ENCODE measurements around the gene HDAC11.

Gene HDAC11

DNA sequence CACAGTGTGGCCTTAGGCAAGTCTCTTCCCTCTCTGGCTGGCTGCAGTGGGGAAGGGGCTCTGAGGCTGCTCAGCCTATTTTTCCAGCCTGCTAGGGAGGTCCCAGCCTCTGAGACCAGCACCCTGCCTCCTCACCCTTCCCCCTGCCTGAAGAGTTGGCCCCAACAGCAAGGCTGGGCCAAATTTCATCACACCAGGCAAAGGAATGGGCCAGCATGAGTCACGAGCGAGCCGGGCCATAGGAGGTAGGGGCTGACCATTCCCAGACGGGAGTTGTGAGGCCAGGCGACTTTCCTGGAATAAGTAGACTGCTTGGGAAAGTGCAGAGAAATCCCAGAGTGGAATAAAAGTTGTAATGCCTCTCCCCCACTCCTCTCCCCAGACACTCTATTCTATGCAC lies 63.1 kb downstream of the HDAC11 start:
- DNase-seq (ENCODE audit: low spot score), result no peak

DNA sequence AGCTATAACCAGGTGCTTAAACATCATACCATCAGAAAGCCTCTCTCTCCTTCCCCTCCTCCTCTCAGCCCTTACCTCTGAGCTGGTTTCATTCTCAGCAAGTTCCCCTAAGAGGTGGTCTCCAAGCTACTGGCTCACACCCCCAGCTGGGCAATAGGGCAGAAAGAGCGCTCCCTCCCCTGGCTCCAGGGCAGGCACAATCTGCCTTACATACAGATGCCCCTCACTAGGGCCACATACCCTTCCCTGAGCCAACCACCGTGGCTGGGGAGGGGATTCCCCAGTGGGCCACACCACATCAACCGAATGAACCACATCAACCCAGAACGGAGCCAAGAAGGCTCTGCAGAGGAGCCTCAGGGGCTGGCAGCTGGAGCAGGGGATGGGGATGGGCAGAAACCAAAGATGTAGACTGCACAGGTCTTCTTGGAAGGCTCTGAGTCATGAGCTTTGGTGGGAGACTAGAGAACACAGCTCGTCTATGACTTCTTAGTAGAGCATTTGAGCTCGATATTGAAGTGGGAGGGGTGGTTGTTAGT lies 64.3 kb downstream of the HDAC11 start:
- DNase-seq (ENCODE audit: low spot score), result no peak

- no peak for DNase-seq (ENCODE audit: low spot score)
Measured at GRCh38 chr3:13544951-13545651, 65.0 kb downstream of the HDAC11 start.

DNA sequence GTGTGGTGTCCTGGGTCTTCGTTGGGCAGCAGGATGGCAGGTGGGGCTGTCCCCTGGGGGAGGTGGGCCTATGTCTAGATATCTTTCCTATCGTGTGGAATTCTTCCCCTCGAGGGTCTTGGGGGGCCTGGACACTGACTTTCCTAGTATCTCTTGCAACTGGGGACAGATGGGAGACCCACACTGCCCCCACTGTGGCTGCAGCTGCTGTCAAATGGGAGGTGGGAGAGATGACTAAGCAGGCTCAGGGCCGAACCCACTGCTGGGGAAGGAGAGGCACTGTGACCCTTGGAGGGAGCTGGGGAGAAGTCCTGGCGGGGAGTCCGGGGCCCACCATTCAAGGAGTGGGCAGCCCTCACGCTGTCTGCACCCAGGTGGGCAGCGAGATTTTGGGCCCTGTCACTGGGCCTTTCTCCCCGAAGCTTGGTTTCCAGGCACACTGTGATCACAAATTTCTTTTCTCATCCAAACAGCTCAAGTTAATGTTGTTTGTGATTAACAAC lies 65.9 kb downstream of the HDAC11 start:
- no peak for DNase-seq (ENCODE audit: low spot score)

DNA sequence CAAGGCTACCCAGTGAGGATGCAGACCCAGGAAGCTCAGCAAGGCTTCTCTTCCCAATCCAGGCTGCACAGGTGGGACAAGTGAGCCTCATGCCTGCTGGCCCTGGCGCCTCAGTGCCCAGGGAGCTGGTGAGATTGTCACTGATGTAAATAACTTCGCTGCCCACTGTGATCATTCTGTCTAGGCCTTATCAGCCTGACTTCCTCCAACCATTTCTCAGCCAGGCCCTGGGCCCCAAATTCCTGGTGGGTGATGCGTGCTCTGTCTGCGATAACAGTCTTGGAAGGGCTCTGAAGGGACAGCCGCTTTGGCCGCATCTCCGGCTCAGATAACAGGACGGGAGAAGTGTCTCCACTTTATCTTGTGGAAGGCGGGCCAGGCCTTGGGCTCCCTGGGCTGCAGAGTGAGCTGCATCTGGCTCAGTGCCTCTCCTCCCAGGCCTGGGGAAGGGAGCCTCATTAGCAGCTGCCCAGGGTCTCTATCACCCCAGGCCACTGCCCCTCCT lies 66.6 kb downstream of the HDAC11 start:
- no peak for DNase-seq (ENCODE audit: low spot score)

DNA sequence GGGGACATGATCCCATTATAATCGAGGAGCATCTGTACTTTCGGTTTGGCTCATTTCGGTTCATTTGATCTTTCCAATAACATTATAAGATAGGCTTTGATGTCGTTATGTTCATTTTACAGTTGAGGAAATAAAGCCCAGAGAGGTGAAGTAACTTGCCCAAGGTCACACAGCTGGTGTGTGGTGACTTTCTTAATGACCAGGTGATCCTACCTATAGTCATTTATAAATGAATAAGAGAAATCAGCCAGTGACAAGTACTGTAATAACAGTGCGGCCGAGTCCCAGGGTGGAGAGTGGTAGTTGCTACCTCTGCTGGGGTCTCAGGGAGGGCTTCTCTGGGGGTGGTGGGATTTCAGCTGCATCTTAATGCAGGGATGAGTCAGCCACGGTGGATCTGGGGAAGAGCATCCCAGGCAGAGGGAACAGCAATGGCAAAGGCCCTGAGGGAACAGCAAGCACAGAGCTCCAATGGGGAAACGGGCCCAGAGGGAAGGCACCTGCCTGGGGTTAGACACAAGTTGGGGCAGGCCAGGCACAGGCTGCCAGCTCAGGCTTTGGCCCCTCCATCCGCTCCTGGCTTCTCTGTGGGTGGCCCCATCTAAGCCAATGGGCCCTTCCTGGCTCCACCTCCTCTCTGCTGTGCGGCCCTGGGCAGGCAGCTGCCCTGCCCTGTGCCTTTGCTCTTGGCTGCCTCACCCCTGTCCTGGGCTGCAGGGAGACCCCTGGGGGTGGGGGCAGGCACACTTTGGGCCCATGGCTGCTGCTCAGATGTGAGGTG lies 67.7 kb downstream of the HDAC11 start:
- no peak for DNase-seq (ENCODE audit: low spot score)

- DNase-seq (ENCODE audit: low spot score), result no peak
Measured at GRCh38 chr3:13548696-13549622, 68.9 kb downstream of the HDAC11 start, which contains the start of gene FBLN2. Gene FBLN2 (plus strand): TSS chr3:13549125. CDS start chr3:13570356, 21,231 bp downstream.

DNA sequence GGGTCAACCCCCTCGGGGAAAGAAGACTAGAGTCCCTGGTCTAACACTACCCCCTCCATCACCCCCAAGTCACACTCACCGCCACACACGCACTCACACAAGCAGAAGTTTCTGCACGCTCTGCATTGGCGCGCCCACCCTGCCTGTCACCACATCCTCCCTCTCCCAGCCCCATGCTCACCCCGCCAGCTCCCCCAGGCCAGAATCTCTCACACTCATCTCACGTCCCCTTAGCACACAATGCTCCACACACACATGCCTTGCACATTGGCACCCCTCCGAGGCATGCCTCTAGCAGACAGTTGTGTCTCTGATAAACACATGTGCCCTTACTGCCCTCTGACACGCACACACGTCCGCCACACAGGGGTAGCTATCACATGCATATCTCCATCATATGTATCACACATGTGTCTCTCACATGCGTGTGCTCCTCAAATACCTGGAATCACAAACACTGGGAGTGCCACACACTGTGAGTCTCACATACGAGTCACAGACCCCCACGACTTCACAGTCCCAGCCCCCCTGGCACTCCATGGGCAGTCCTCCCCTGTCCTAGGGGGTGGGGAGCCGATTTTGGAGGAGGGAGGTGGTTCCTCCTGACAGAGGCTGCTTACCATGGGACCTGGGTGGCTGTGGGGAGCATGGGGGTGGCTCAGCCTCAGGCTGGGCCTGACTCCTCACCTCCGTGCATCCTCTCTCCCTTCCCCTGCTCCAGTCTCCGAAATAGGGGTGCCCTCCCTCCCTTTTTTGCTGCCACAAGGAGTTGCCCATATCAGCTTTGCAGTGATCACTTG lies 69.7 kb downstream of the HDAC11 start:
- no peak for DNase-seq (ENCODE audit: low spot score)

- no peak for DNase-seq (ENCODE audit: low spot score)
Measured at GRCh38 chr3:13550423-13550690, 70.3 kb downstream of the HDAC11 start.

- DNase-seq (ENCODE audit: low spot score), result no peak
Measured at GRCh38 chr3:13550791-13551360, 70.8 kb downstream of the HDAC11 start.

- no peak for DNase-seq (ENCODE audit: low spot score)
Measured at GRCh38 chr3:13552857-13553652, 72.9 kb downstream of the HDAC11 start.

DNA sequence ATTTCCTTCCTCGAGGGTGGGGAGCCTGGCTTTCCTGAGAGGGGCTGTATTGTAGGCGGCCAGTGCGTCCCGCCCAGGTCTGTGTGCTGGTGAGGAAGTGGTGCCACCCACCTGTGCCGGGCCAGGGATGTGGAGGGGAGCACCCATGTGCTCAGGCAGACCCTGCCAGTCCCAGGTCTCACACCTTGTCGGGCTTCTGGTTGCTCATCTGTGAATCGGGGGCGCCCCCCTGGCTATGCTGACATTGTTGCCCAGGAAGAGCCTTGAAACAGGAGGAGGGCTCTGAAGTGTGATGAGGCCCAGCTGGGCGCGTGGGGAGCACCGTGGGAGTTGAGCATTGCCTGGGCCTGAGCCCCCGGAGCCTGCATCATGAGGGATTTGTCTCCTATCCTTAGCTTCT lies 73.6 kb downstream of the HDAC11 start:
- DNase-seq (ENCODE audit: low spot score), result no peak

DNA sequence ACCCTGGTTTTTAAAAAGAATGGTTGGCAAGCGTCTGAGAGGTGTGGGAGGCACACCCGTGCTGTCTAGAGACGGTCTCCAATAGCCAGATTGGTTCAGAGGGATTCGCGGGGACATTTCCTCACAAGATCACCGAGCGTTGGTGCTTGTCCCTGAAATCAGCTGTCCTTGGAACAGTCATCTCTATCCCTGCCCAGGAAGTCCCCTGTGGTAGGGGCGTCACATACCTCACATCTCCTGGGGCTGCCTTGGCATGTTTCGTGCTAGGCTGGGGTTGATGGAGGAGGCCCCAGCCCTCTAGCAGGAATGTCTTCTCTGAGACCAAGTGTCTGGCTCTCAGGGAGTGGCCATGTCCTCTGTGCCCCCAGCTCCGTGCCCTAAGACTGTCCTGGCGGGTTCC lies 75.6 kb downstream of the HDAC11 start:
- DNase-seq (ENCODE audit: low spot score), result no peak
